Fibroblast of gingiva (primary cell): ENCODE measurements around the gene LRCH1.
"Not testable (repeated sequence)": the region's sequence is repeated elsewhere in the genome, so short reads cannot be mapped to it uniquely, and the experiment has no call there.

Experiments used
- DNase-seq: peaks from one replicate; pipeline ENCODE4 v3.0.0-alpha.2; 2011; ENCODE audit warnings: low read depth

Gene LRCH1

GRCh38 chr13:46753137-46753536, 200.2 kb downstream of the LRCH1 start:
- DNase-seq = no peak

- no peak for DNase-seq
Measured at GRCh38 chr13:46753917-46754316, 200.9 kb downstream of the LRCH1 start.

- DNase-seq = no peak
Measured at GRCh38 chr13:46754812-46755211, 201.8 kb downstream of the LRCH1 start.

GRCh38 chr13:46755508-46755907, 202.5 kb downstream of the LRCH1 start:
- DNase-seq = not testable (repeated sequence)

GRCh38 chr13:46756977-46757376, 204.0 kb downstream of the LRCH1 start:
- peak; percentile 85 for DNase-seq

GRCh38 chr13:46757640-46758039, 204.7 kb downstream of the LRCH1 start:
- DNase-seq = no peak

- peak; percentile 56 for DNase-seq
Measured at GRCh38 chr13:46759846-46760245, 206.9 kb downstream of the LRCH1 start.

GRCh38 chr13:46761174-46761573, 208.2 kb downstream of the LRCH1 start:
- no peak for DNase-seq

- DNase-seq = no peak
Measured at GRCh38 chr13:46761866-46762265, 208.9 kb downstream of the LRCH1 start.

- not testable (repeated sequence) for DNase-seq
Measured at GRCh38 chr13:46769925-46770324, 217.0 kb downstream of the LRCH1 start.

- DNase-seq = no peak
Measured at GRCh38 chr13:46771693-46772092, 218.7 kb downstream of the LRCH1 start.

- DNase-seq = no peak
Measured at GRCh38 chr13:46773541-46773940, 220.6 kb downstream of the LRCH1 start.

- DNase-seq = no peak
Measured at GRCh38 chr13:46775385-46776107, 222.6 kb downstream of the LRCH1 start.

- DNase-seq = no peak
Measured at GRCh38 chr13:46778095-46778494, 225.1 kb downstream of the LRCH1 start.

GRCh38 chr13:46778890-46779289, 225.9 kb downstream of the LRCH1 start:
- peak; percentile 22 for DNase-seq

GRCh38 chr13:46782066-46782465, 229.1 kb downstream of the LRCH1 start:
- DNase-seq = no peak

- no peak for DNase-seq
Measured at GRCh38 chr13:46782691-46783090, 229.7 kb downstream of the LRCH1 start.

GRCh38 chr13:46783504-46783903, 230.5 kb downstream of the LRCH1 start:
- no peak for DNase-seq

- DNase-seq = no peak
Measured at GRCh38 chr13:46795321-46795720, 242.4 kb downstream of the LRCH1 start.

- DNase-seq = no peak
Measured at GRCh38 chr13:46796129-46796514, 243.2 kb downstream of the LRCH1 start.

- peak; percentile 90 for DNase-seq
Measured at GRCh38 chr13:46796515-46797474, 243.8 kb downstream of the LRCH1 start, which contains the start of gene ESD. Gene ESD, minus strand, starts transcription at chr13:46797161. Its CDS starts 5,748 bp downstream, at chr13:46791413.

- peak; percentile 68 for DNase-seq
Measured at GRCh38 chr13:46797501-46798237, 244.7 kb downstream of the LRCH1 start.
